ENCODE results near the gene ZNF776.

- TF ChIP-seq TARDBP (IDR thresholded peaks at IDR 0.05) (no peak), HDGF (IDR thresholded peaks at IDR 0.05; ENCODE audit: borderline replicate concordance) (no peak), LEF1 (IDR thresholded peaks at IDR 0.05; ENCODE audit: borderline replicate concordance) (no peak), SUZ12 (IDR thresholded peaks at IDR 0.05) (no peak), CTBP1 (IDR thresholded peaks at IDR 0.05; ENCODE audit: borderline replicate concordance) (no peak)
Observed at GRCh38 chr19:57747472-57747807, 825 bp downstream of the ZNF776 start.
